ENCODE data around the gene MBOAT2. TPM values are rescaled to one million over a fixed set of nuclear protein-coding genes. Genes with fewer than 3 reads are reported as not detected.

Gene MBOAT2
- total and polyA plus RNA-seq, 2 donors (not counting 1 experiment from before 2014, with no cell fraction given), result 0.24 to 1.3 TPM

DNA sequence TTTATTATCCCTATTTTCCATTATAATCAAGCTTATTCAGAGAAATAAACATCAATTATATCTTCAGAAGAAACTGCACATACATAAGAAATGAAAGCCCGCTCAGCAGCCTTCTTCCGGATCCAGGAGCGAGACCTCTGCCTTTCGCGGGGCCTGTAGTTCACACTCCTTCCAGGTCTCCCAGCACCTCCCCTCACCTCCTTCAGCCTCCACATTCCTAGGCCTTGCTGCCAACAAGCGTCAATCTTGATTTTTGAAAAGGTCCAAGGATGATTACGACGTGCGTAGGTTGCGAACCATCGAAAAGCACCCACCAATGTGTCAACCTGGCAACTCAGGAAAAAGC, 165.7 kb downstream of the MBOAT2 start:
- DNase-seq (no peak), ATAC-seq (ENCODE audit: low read depth) (no peak)
- Histone ChIP-seq H4K20me1 (ENCODE audit: control insufficient read depth, insufficient read depth, low read length, poor library complexity, severe bottlenecking) (peaks cover 21% of the 10 kb centered on the region), H3K36me3 (replicated peaks in 1 of 2; ENCODE audit: control extremely low read depth in 1 of 2, control insufficient read depth in 1 of 2, extremely low read depth in 1 of 2, insufficient read depth in 2 of 2, low read length in 1 of 2) (no peaks in the 10 kb centered on the region), H3K9me3 (ENCODE audit: control extremely low read depth in 1 of 3, control insufficient read depth in 2 of 3, insufficient read depth in 1 of 3, low read length in 2 of 3) (peaks cover 0 to 11% (median 0%) of the 10 kb centered on the region in 3 donors), H2AFZ (ENCODE audit: insufficient read depth, low read depth, low read length, poor library complexity, severe bottlenecking) (peak overlapping the region; percentile 96), H3K79me2 (ENCODE audit: control insufficient read depth, insufficient read depth, low read length) (peaks cover 63% of the 10 kb centered on the region), H3K4me1 (ENCODE audit: control insufficient read depth in 2 of 2, insufficient read depth in 2 of 2, low read length in 2 of 2) (peaks cover 24 to 25% of the 10 kb centered on the region in 2 donors), H3K4me3 (ENCODE audit: control extremely low read depth in 1 of 5, extremely low read depth in 1 of 5, insufficient read depth in 1 of 5, low read depth in 2 of 5, low read length in 4 of 5) (peak overlapping the region in 4 of 5 experiments; percentile 31 to 93 (median 80)), H3K4me2 (replicated peaks; ENCODE audit: low read depth, low read length, poor library complexity, severe bottlenecking) (peak overlapping the region; percentile 94), H3K27ac (ENCODE audit: low read length in 2 of 2) (no peak overlapping the region), H3K27me3 (replicated peaks in 1 of 4; ENCODE audit: control extremely low read depth in 1 of 4, control insufficient read depth in 3 of 4, insufficient read depth in 4 of 4, low read length in 3 of 4) (no peaks in the 10 kb centered on the region), H3K9ac (ENCODE audit: low read length) (peak overlapping the region; percentile 87)
- H3K4me1 Mint-ChIP-seq, result peaks cover 32% of the 10 kb centered on the region
- H3K4me3 Mint-ChIP-seq, result peak overlapping the region; percentile 98
- no peak for TF ChIP-seq EZH2 (IDR thresholded peaks at IDR 0.05; ENCODE audit: borderline replicate concordance, insufficient read depth, low read depth, low read length, poor library complexity, severe bottlenecking)
- TF ChIP-seq, protein P1, sequence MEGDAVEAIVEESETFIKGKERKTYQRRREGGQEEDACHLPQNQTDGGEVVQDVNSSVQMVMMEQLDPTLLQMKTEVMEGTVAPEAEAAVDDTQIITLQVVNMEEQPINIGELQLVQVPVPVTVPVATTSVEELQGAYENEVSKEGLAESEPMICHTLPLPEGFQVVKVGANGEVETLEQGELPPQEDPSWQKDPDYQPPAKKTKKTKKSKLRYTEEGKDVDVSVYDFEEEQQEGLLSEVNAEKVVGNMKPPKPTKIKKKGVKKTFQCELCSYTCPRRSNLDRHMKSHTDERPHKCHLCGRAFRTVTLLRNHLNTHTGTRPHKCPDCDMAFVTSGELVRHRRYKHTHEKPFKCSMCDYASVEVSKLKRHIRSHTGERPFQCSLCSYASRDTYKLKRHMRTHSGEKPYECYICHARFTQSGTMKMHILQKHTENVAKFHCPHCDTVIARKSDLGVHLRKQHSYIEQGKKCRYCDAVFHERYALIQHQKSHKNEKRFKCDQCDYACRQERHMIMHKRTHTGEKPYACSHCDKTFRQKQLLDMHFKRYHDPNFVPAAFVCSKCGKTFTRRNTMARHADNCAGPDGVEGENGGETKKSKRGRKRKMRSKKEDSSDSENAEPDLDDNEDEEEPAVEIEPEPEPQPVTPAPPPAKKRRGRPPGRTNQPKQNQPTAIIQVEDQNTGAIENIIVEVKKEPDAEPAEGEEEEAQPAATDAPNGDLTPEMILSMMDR (IDR thresholded peaks at IDR 0.05), result no peak
- WGBS (ENCODE audit: insufficient coverage), result 93% methylated on average over 11 of the region's 11 CpGs
- POLR2A ChIA-PET, result no interaction called here
- CTCF ChIA-PET, result no interaction called here
- H3K27me3 Mint-ChIP-seq, result peaks cover 4% of the 10 kb centered on the region
- intact Hi-C loops (cut with micrococcal nuclease), result loop anchor here (2.0 to 10.0 kb wide), 4 partner anchors 157 to 1740 kb away; partner anchors contain the start of genes CPSF3, ITGB1BP1 and KLF11
- H3K27ac Mint-ChIP-seq, result no peak overlapping the region
- H3K9me3 Mint-ChIP-seq (ENCODE audit: insufficient read depth), result no peaks in the 10 kb centered on the region

DNA sequence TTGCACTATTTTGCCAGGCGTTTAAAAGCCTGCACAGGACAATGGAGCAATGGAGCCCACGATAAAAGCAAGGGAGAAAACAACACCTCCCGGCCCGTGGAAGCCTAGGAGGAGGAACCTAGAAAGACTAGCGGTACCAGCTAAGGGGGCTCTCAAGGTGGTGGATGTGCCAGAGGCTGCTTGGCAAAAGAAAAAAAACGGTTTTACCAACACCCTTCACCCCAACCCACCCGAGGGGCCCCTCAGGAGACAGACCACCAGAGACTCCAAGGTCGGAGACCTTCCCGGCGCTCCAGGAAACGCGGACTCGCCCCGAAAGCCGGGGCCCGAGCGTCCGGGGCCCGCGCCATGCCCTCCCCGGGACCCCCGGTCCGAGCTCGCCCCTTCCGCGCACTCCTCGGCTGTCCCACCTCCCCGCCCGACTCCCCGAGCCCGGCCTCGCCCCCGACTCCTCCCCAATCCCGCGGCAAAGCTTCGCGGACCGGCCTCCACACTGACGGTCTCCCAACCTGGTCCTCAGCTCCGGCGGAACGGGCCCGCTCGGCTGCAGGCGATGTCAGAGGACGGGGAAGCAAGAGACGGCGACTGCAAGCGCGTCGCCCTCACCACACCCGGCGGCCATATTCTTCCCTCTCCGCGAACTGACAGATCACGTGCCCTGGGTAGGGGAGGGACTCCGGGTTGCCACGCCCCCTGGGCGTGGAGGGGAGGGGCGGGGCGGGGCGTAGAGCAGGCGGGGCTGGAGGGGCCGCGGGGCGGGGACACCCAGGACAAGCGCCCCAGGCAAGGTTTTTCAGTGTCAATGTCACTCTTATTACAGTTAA, 166.3 kb downstream of the MBOAT2 start, which contains the start of gene KIDINS220:
TSS of gene KIDINS220 (minus strand) at position 643 of the 824 bp plus-strand sequence. CDS start 10,520 bp downstream, outside the sequence.
- Histone ChIP-seq H4K20me1 (ENCODE audit: control insufficient read depth, insufficient read depth, low read length, poor library complexity, severe bottlenecking) (peaks cover 21% of the 10 kb centered on the region), H3K27ac (ENCODE audit: low read length in 2 of 2) (peak within 1 kb of the TSS; percentile 36 to 75), H3K4me3 (ENCODE audit: control extremely low read depth in 1 of 5, extremely low read depth in 1 of 5, insufficient read depth in 1 of 5, low read depth in 2 of 5, low read length in 4 of 5) (peak within 1 kb of the TSS; percentile 36 to 93 (median 84)), H3K79me2 (ENCODE audit: control insufficient read depth, insufficient read depth, low read length) (peaks cover 68% of the 10 kb centered on the region), H3K9me3 (ENCODE audit: control extremely low read depth in 1 of 3, control insufficient read depth in 2 of 3, insufficient read depth in 1 of 3, low read length in 2 of 3) (peaks cover 0 to 11% (median 0%) of the 10 kb centered on the region in 3 donors), H3K4me2 (replicated peaks; ENCODE audit: low read depth, low read length, poor library complexity, severe bottlenecking) (peak within 1 kb of the TSS; percentile 94), H3K36me3 (replicated peaks in 1 of 2; ENCODE audit: control extremely low read depth in 1 of 2, control insufficient read depth in 1 of 2, extremely low read depth in 1 of 2, insufficient read depth in 2 of 2, low read length in 1 of 2) (no peaks in the 10 kb centered on the region), H3K27me3 (replicated peaks in 1 of 4; ENCODE audit: control extremely low read depth in 1 of 4, control insufficient read depth in 3 of 4, insufficient read depth in 4 of 4, low read length in 3 of 4) (no peaks in the 10 kb centered on the region), H3K4me1 (ENCODE audit: control insufficient read depth in 2 of 2, insufficient read depth in 2 of 2, low read length in 2 of 2) (peaks cover 24 to 25% of the 10 kb centered on the region in 2 donors), H2AFZ (ENCODE audit: insufficient read depth, low read depth, low read length, poor library complexity, severe bottlenecking) (peak within 1 kb of the TSS; percentile 96), H3K9ac (ENCODE audit: low read length) (peak within 1 kb of the TSS; percentile 87)
- H3K4me1 Mint-ChIP-seq, result peaks cover 36% of the 10 kb centered on the region
- H3K27ac Mint-ChIP-seq, result peak within 1 kb of the TSS; percentile 98
- peaks cover 4% of the 10 kb centered on the region for H3K27me3 Mint-ChIP-seq
- ATAC-seq (ENCODE audit: low read depth) (peak; percentile 98), DNase-seq (peak; percentile 92)
- CTCF ChIA-PET, result no interaction called here
- TF ChIP-seq EZH2 (IDR thresholded peaks at IDR 0.05; ENCODE audit: borderline replicate concordance, insufficient read depth, low read depth, low read length, poor library complexity, severe bottlenecking), result no peak
- TF ChIP-seq, protein P1 (IDR thresholded peaks at IDR 0.05), result no peak
- no peaks in the 10 kb centered on the region for H3K9me3 Mint-ChIP-seq (ENCODE audit: insufficient read depth)
- peak within 1 kb of the TSS; percentile 98 for H3K4me3 Mint-ChIP-seq
- under 1% methylated on average over 46 of the region's 67 CpGs for WGBS (ENCODE audit: insufficient coverage)
- intact Hi-C loops (cut with micrococcal nuclease), result loop anchor here (2.0 to 10.0 kb wide), 4 partner anchors 156 to 1740 kb away; partner anchors contain the start of genes CPSF3, ITGB1BP1 and KLF11
- POLR2A ChIA-PET, result no interaction called here

All from B cell (primary cell).